A204.1 (cell line): ENCODE results near the gene DCTN4.
A peak's percentile ranks its signal among the peaks of the same experiment; 100 is the strongest.

Experiments used
- FAIRE-seq: peaks from 2 replicates; lab custom pipeline; 2012; peaks lifted over from hg19 to GRCh38; lab: Jason Lieb, UNC

Gene DCTN4

GRCh38 chr5:150738862-150739261 is 20.0 kb downstream of the DCTN4 start:
- no peak for FAIRE-seq

- FAIRE-seq = no peak
Observed at GRCh38 chr5:150734579-150735384, 24.0 kb downstream of the DCTN4 start.

GRCh38 chr5:150731669-150732242 is 27.1 kb downstream of the DCTN4 start:
- FAIRE-seq = no peak

- FAIRE-seq = no peak
Observed at GRCh38 chr5:150729859-150730258, 29.0 kb downstream of the DCTN4 start.

- FAIRE-seq = no peak
Observed at GRCh38 chr5:150723845-150724244, 35.0 kb downstream of the DCTN4 start.

GRCh38 chr5:150710165-150710564 is 48.7 kb downstream of the DCTN4 start:
- FAIRE-seq = no peak

GRCh38 chr5:150706776-150707390 is 51.9 kb downstream of the DCTN4 start:
- no peak for FAIRE-seq

GRCh38 chr5:150703762-150704161 is 55.1 kb downstream of the DCTN4 start:
- FAIRE-seq = no peak

- peak; percentile 71 for FAIRE-seq
Observed at GRCh38 chr5:150700594-150701377, 58.0 kb downstream of the DCTN4 start, which contains the start of gene RBM22. TSS of gene RBM22 (minus strand) at chr5:150701062. CDS start at chr5:150700985, 77 bp downstream.

GRCh38 chr5:150700246-150700593 is 58.6 kb downstream of the DCTN4 start:
- FAIRE-seq = no peak

- no peak for FAIRE-seq
Observed at GRCh38 chr5:150694612-150695011, 64.2 kb downstream of the DCTN4 start.

GRCh38 chr5:150692276-150692675 is 66.5 kb downstream of the DCTN4 start:
- FAIRE-seq = no peak

- FAIRE-seq = no peak
Observed at GRCh38 chr5:150690760-150691159, 68.1 kb downstream of the DCTN4 start.

- no peak for FAIRE-seq
Observed at GRCh38 chr5:150689120-150689519, 69.7 kb downstream of the DCTN4 start.

- FAIRE-seq = no peak
Observed at GRCh38 chr5:150676578-150676977, 82.2 kb downstream of the DCTN4 start.

- no peak for FAIRE-seq
Observed at GRCh38 chr5:150675069-150675468, 83.7 kb downstream of the DCTN4 start.

- FAIRE-seq = no peak
Observed at GRCh38 chr5:150674341-150674821, 84.4 kb downstream of the DCTN4 start.

GRCh38 chr5:150672884-150673275 is 85.9 kb downstream of the DCTN4 start:
- FAIRE-seq = no peak

- no peak for FAIRE-seq
Observed at GRCh38 chr5:150672237-150672883, 86.5 kb downstream of the DCTN4 start.

GRCh38 chr5:150671509-150672236 is 87.1 kb downstream of the DCTN4 start:
- FAIRE-seq = no peak

GRCh38 chr5:150670948-150671310 is 87.9 kb downstream of the DCTN4 start:
- FAIRE-seq = no peak
